SK-N-SH (cell line): ENCODE results near the gene BDKRB1. TPM values are rescaled to one million over a fixed set of nuclear protein-coding genes. Genes with fewer than 3 reads are reported as not detected.

Source experiments
- CTCF ChIA-PET: fragments of 300-600, 350-600 bp; formaldehyde crosslinking; extraction: SDS; loops from one replicate; lab custom pipeline; 2021; lab: Yijun Ruan, JAX
- POLR2A ChIA-PET: fragments of 350-600 bp; sonication (Branson Sonifier 250); formaldehyde crosslinking; extraction: SDS; loops from one replicate; lab custom pipeline; 2020; ENCODE audit warnings: antibody characterized with exemption, inconsistent platforms; lab: Yijun Ruan, JAX
- DNase-seq: peaks from one replicate; pipeline ENCODE4 v3.0.0; 2012
- H2AFZ ChIP-seq: fragments of 200-600 bp; sonication (generic); 2 replicates; pipeline ENCODE4 v1.8.1; 2016; ENCODE audit warnings: antibody characterized with exemption, mild to moderate bottlenecking, low read depth
- H3F3A ChIP-seq: fragments of 200-600 bp; sonication (generic); replicated peaks from 2 replicates; pipeline ENCODE3; 2016; ENCODE audit warnings: antibody characterized with exemption, mild to moderate bottlenecking; ENCODE audit not compliant: insufficient read depth
- H3K27ac ChIP-seq, 2 experiments: fragments of 200-500 bp in 1 of 2; fragments of 200-600 bp in 1 of 2; sonication (Bioruptor generic) in 1 of 2; sonication (generic), shearing (Covaris generic) in 1 of 2; 2 replicates each; pipeline versions ENCODE4 v1.5.1 to v1.6.1; 2014 to 2016; ENCODE audit warnings: low read depth in 2 of 2, inconsistent platforms in 1 of 2, low read length in 1 of 2, mild to moderate bottlenecking in 1 of 2, mixed read lengths in 1 of 2
- H3K27me3 ChIP-seq: fragments of 200-600 bp; sonication (generic), shearing (Covaris generic); 2 replicates; pipeline ENCODE4 v1.6.1; 2016; ENCODE audit warnings: mixed run types; ENCODE audit not compliant: insufficient read depth
- H3K36me3 ChIP-seq, 2 experiments: fragments of 200-500 bp in 1 of 2; fragments of 200-600 bp in 1 of 2; sonication (Bioruptor generic) in 1 of 2; sonication (generic) in 1 of 2; replicated peaks in 1 of 2; 2 replicates each; pipeline versions ENCODE3 to v1.5.1; 2014 to 2016; ENCODE audit warnings: low read length in 1 of 2, mild to moderate bottlenecking in 1 of 2; ENCODE audit not compliant: insufficient read depth in 2 of 2, control insufficient read depth in 1 of 2
- H3K4me1 ChIP-seq, 2 experiments: fragments of 200-500 bp in 1 of 2; fragments of 200-600 bp in 1 of 2; sonication (Bioruptor generic) in 1 of 2; sonication (generic), shearing (Covaris generic) in 1 of 2; 2 replicates each; pipeline versions ENCODE4 v1.5.1 to v1.6.1; 2014 to 2016; ENCODE audit warnings: low read depth in 1 of 2, low read length in 1 of 2, mixed run types in 1 of 2; ENCODE audit not compliant: insufficient read depth in 2 of 2, control insufficient read depth in 1 of 2
- H3K4me2 ChIP-seq: fragments of 200-600 bp; sonication (generic), shearing (Covaris generic); 2 replicates; pipeline ENCODE4 v1.6.1; 2017; ENCODE audit warnings: mixed run types
- H3K4me3 ChIP-seq, 2 experiments: fragments of 200-500 bp in 1 of 2; fragments of 200-600 bp in 1 of 2; sonication (Bioruptor generic) in 1 of 2; sonication (generic), shearing (Covaris generic) in 1 of 2; 2 replicates each; pipeline versions ENCODE4 v1.5.1 to v1.8.1; 2014 to 2016; ENCODE audit warnings: low read depth in 2 of 2, inconsistent platforms in 1 of 2, low read length in 1 of 2, mild to moderate bottlenecking in 1 of 2, mixed read lengths in 1 of 2, moderate library complexity in 1 of 2
- H3K79me2 ChIP-seq: fragments of 200-600 bp; sonication (generic); 2 replicates; pipeline ENCODE4 v1.8.1; 2017; ENCODE audit warnings: mild to moderate bottlenecking; ENCODE audit not compliant: insufficient read depth
- H3K9ac ChIP-seq: fragments of 200-600 bp; sonication (generic); 2 replicates; pipeline ENCODE4 v1.6.1; 2017; ENCODE audit warnings: mixed run types
- H3K9me2 ChIP-seq: fragments of 200-600 bp; sonication (generic); 2 replicates; pipeline ENCODE4 v1.6.1; 2017; ENCODE audit warnings: mixed run types
- H3K9me3 ChIP-seq: fragments of 200-600 bp; sonication (generic); 2 replicates; pipeline ENCODE4 v1.6.1; 2017; ENCODE audit warnings: mixed run types, mild to moderate bottlenecking, moderate library complexity
- H4K20me1 ChIP-seq: fragments of 200-600 bp; sonication (generic); 2 replicates; pipeline ENCODE4 v1.6.1; 2017; ENCODE audit warnings: mild to moderate bottlenecking, mixed run types; ENCODE audit not compliant: insufficient read depth
- CHD2 ChIP-seq: fragments of 150-350 bp; IDR thresholded peaks from 2 replicates; pipeline ENCODE4 v1.6.1; 2018; ENCODE audit warnings: low read length; ENCODE audit not compliant: partially characterized antibody
- CTCF ChIP-seq: fragments of 200-600 bp; sonication (generic); IDR thresholded peaks from 2 replicates; pipeline ENCODE4 v1.6.1; 2017; ENCODE audit warnings: antibody characterized with exemption, mild to moderate bottlenecking, moderate library complexity
- FOXJ3 ChIP-seq: sonication (generic); formaldehyde crosslinking; IDR thresholded peaks from 2 replicates; pipeline ENCODE4 v1.5.1; 2020; ENCODE audit warnings: mild to moderate bottlenecking, missing genetic modification reagents
- IRF3 ChIP-seq: fragments of 150-350 bp; IDR thresholded peaks from 2 replicates; pipeline ENCODE4 v1.6.1; 2016; ENCODE audit warnings: mild to moderate bottlenecking, low read depth, low read length
- NFIC ChIP-seq: IDR thresholded peaks from 2 replicates; pipeline ENCODE4 v1.4.0; 2012; ENCODE audit warnings: borderline replicate concordance
- POLR2AphosphoS5 ChIP-seq: IDR thresholded peaks from 2 replicates; pipeline ENCODE4 v1.6.1; 2012; ENCODE audit warnings: low read depth, low read length
- REST ChIP-seq: IDR thresholded peaks from 2 replicates; pipeline ENCODE4 v1.6.1; 2012; ENCODE audit warnings: mild to moderate bottlenecking, low read depth, low read length, moderate library complexity
- RXRA ChIP-seq: IDR thresholded peaks from 2 replicates; pipeline ENCODE4 v1.4.0; 2012; ENCODE audit warnings: low read depth, mild to moderate bottlenecking, borderline replicate concordance
- TCF12 ChIP-seq: IDR thresholded peaks from 2 replicates; pipeline ENCODE4 v1.4.0; 2012
- TEAD4 ChIP-seq: IDR thresholded peaks from 2 replicates; pipeline ENCODE4 v1.4.0; 2012; ENCODE audit warnings: mild to moderate bottlenecking, borderline replicate concordance; ENCODE audit not compliant: insufficient read depth
- USF1 ChIP-seq: IDR thresholded peaks from 2 replicates; pipeline ENCODE4 v1.4.0; 2012; ENCODE audit warnings: low read depth, borderline replicate concordance
- WGBS: methylation state at CpG from one replicate; pipeline ENCODE4 v1.1.6; 2017; ENCODE audit warnings: low lambda C conversion rate; 5-methylcytosine and 5-hydroxymethylcytosine counted together
- polyA plus RNA-seq, 3 experiments: library from polyadenylated mRNA; depleted of rRNA; stranded (reverse); fragments of >200 nt; gene quantifications; 2 replicates each; pipeline ENCODE4 v1.2.3, GENCODE V29; 2012

The BDKRB1 gene
- polyA plus RNA-seq, 1 of the 3 experiments (the other 2 are of a cell fraction): 14.4 TPM

- Histone ChIP-seq H3K4me3 (no peak overlapping the region), H3K9me2 (no peaks in the 10 kb centered on the region), H3F3A (peaks cover 17% of the 10 kb centered on the region), H4K20me1 (no peaks in the 10 kb centered on the region), H3K9me3 (no peaks in the 10 kb centered on the region), H3K27ac (peak overlapping the region in 1 of 2 experiments; percentile 87; a peak in 1 of 4 replicates), H3K9ac (no peak overlapping the region), H3K79me2 (peaks cover 33% of the 10 kb centered on the region; the same call in 1 of the 2 replicates), H3K4me1 (peaks cover 29 to 43% of the 10 kb centered on the region in 2 experiments; a peak in 3 of 4 replicates), H3K27me3 (no peaks in the 10 kb centered on the region), H3K36me3 (peaks cover 0 to 27% of the 10 kb centered on the region in 2 experiments), H2AFZ (no peak overlapping the region), H3K4me2 (no peak overlapping the region)
- WGBS: 70% methylated on average over 15 of the region's 16 CpGs
- DNase-seq: no peak
- ChIA-PET CTCF (interaction anchor here (1.1 to 4.7 kb wide), 4 partner anchors 10 to 266 kb away, joined by 3 to 49 read pairs (median 13); no protein-coding TSS in a partner anchor), POLR2A (no interaction called here)
- TF ChIP-seq FOXJ3 (CRISPR knock-in tag): no peak
- no peak for TF ChIP-seq TCF12
- no peak for TF ChIP-seq TEAD4
- no peak for TF ChIP-seq IRF3
- no peak for TF ChIP-seq RXRA
- TF ChIP-seq CTCF: no peak
- no peak for TF ChIP-seq POLR2AphosphoS5
- TF ChIP-seq NFIC: no peak
- no peak for TF ChIP-seq CHD2
- no peak for TF ChIP-seq USF1
- TF ChIP-seq REST: no peak
Observed at GRCh38 chr14:96265383-96266095, 9.5 kb downstream of the BDKRB1 start.
